HL-60 (cell line): Measurements from ENCODE around the gene TRMT5.

Source experiments
- DNase-seq, 2 experiments: peaks; one replicate each; pipeline ENCODE4 v3.0.0-alpha.2; 2010 to 2020; ENCODE audit warnings: low read depth in 1 of 2, low spot score in 1 of 2
- H3K27ac ChIP-seq: fragments of 250-450 bp; sonication (Bioruptor Pico); replicated peaks from 2 replicates; pipeline ENCODE4 v1.5.1; 2020; ENCODE audit warnings: mild to moderate bottlenecking, moderate library complexity
- H3K27me3 ChIP-seq: fragments of 250-450 bp; sonication (Bioruptor Pico); 2 replicates; pipeline ENCODE4 v1.5.1; 2021; ENCODE audit warnings: mild to moderate bottlenecking, moderate library complexity; ENCODE audit not compliant: insufficient read depth, poor library complexity, severe bottlenecking
- H3K4me3 ChIP-seq: replicated peaks from 2 replicates; pipeline ENCODE4 v1.5.1; 2011; ENCODE audit warnings: mild to moderate bottlenecking, control low read depth, low read length; ENCODE audit not compliant: insufficient read depth
- CTCF ChIP-seq: IDR thresholded peaks from one replicate; pipeline ENCODE4 v1.5.1; 2011; ENCODE audit warnings: low read length, control low read depth, inconsistent platforms; ENCODE audit not compliant: insufficient read depth
- GABPA ChIP-seq: IDR thresholded peaks from 2 replicates; pipeline ENCODE4 v1.6.1; 2012; ENCODE audit warnings: low read depth
- POLR2AphosphoS5 ChIP-seq: IDR thresholded peaks from 2 replicates; pipeline ENCODE4 v1.6.1; 2012; ENCODE audit warnings: low read depth
- REST ChIP-seq: IDR thresholded peaks from 2 replicates; pipeline ENCODE4 v1.6.1; 2012; ENCODE audit warnings: low read depth; ENCODE audit not compliant: insufficient replicate concordance
- SPI1 ChIP-seq: IDR thresholded peaks from 2 replicates; pipeline ENCODE4 v1.6.1; 2012; ENCODE audit warnings: low read depth, mild to moderate bottlenecking, borderline replicate concordance

Gene TRMT5

GRCh38 chr14:60922050-60922449, 58.8 kb downstream of the TRMT5 start:
- TF ChIP-seq SPI1 = no peak
- no peak for TF ChIP-seq GABPA
- no peak for TF ChIP-seq POLR2AphosphoS5
- TF ChIP-seq REST = no peak
- TF ChIP-seq CTCF = no peak
- no peaks in the 10 kb centered on the region for H3K27me3 ChIP-seq
- no peak overlapping the region for H3K4me3 ChIP-seq
- no peak overlapping the region for H3K27ac ChIP-seq
- no peak for DNase-seq
